Activated naive CD4-positive, alpha-beta T cell treated with Interleukin-2 at 50 U/mL for 16 hours (primary cell): ENCODE measurements around the gene MAP2K5.

Experiments used
- DNase-seq: peaks from one replicate; pipeline ENCODE4 v3.0.0-alpha.2; 2020

MAP2K5 gene

DNA sequence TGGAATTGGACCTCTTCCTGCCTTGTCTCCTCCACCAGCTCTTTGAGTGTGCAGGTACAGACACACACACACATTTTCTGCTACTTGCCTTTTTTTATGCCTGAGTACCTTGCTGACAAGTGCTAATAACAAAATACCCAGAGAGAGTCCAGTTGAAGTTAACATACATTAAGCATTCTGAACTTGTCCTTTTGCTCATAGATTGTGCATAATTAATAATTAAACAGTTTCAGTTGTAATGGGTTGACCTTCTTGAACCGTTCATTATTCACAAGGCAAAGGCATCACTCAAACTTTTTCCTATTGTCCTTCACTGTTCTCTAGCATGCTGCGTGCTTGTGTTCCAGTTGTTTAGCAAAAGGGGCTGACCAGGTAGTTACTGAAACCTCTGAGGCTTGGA, 223.2 kb downstream of the MAP2K5 start:
- DNase-seq = no peak

DNA sequence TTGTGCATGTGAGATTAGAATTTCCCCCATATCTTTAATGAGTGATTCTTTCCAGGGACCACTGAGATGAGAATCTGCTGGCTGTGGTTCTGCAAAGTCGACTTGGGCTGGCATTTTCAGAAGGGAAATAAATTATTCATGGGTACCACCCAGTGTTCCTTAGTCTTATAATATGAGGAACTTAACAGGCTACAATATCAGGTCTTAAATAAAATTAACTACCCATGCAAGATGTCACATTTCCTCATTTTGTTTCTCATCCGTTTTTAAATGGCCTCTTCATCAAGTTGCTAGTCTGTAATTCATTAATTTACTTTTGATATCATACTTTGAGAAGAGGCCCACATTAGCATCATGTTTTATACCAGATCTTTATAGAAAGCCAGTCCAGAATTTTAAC, 224.5 kb downstream of the MAP2K5 start:
- DNase-seq = no peak

DNA sequence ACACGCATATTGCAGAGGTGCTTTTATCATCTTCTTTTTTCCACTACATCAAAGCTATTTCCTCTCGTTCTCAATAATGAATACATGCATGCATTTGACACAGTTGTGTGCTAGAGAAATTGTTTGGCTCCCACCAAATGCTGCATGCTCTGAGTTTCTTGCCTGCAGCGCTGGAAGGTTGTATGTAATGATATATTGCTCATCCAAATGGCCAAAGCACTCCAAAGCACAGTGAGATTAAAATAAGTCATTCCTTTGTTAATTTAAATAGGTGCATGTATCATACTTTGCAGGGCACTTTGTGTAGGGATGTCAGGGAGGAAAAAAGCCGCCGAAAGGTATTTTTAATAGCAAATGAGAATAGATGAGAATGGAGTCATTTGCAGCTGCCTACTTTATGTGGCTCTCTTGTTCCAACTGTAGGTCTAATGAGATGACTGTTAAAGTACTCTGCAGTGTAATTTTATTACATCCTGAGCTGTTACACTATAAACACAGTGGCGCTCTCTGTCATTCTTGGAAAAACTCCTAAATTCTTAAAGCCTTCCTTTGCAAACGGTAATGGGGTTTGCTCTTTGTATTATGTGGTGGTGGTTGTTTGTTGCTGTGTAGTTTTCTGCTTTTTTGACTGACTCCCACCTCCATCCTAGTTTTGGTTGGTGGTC, 225.9 kb downstream of the MAP2K5 start:
- DNase-seq = no peak

DNA sequence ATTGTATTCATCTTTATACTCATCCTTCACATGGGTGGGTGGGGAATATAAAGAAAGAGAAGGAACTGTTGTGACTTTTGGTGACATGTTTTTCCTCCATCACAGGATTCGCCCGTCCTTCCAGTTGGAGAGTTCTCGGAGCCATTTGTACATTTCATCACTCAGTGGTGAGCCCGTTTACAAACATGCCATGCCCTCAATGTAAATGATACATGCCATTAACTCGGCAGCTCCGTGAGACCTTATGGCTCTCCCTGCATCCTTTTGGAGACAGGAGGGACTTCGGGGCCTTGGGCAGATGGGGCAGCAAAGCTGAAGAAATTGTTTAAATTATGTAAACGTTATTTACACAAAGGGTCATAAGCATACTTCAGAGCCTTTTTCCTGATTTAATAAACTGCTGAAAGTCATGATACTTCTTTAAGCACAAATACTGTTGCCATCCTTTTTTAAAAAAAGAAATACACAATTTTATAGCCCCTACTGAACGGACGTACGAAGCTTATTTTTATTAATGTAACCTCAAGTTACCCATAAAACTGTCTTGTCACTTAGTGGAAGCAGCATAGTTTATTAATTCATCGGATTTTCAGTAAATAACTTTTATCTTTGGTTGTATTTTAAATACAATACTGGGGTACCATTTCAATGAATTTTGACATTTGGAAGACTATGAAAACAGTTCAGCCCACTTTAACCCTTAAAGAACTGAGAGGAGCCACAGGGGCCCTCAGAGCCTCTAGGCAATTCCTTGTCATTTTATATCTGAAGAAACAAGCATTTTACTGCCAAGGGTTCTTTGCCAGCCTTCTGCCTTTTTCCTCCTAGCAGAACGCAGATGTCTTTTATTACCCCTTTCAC, 227.2 kb downstream of the MAP2K5 start:
- no peak for DNase-seq

DNA sequence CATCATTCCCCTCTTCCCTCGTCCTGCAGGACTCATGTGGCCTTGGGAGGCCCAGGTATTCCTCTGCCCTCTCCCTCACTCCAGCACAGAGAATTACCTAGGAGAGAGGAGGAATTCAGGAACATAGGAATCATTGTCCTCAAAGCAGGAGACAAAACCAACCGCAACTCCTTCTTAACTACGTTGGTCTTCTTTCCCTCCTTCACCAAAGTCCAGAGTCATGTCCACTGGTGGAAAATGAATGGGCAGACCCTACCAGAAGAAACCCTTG, 227.8 kb downstream of the MAP2K5 start:
- DNase-seq = no peak

DNA sequence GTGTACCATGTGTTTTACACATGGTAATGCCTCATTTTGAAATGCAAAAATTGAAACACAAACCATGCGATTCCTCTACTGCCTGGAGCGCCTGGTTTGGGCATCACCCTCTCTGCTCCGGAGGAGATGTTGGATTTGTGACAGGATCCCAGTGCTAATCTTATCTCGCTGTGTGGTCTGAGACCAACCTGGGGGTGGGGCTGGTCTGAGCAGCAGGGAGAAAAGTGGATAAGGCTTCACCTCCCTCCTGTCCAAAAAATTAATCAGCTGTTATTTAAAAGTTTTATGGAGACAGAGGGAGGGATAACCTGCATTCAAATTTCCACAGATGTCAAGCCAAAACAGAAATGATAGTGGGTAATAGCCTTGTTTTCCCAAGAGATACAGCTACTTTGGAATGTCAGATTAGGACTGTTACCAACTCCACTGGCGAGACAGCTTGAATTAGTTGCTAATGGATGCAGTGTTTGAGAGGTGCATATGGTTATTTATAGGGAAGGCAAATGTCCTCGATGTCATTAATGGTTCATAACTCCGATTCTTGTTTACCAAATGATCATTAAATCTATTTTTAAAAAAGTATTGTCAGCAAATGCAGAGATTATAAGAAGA, 228.8 kb downstream of the MAP2K5 start:
- DNase-seq = no peak

DNA sequence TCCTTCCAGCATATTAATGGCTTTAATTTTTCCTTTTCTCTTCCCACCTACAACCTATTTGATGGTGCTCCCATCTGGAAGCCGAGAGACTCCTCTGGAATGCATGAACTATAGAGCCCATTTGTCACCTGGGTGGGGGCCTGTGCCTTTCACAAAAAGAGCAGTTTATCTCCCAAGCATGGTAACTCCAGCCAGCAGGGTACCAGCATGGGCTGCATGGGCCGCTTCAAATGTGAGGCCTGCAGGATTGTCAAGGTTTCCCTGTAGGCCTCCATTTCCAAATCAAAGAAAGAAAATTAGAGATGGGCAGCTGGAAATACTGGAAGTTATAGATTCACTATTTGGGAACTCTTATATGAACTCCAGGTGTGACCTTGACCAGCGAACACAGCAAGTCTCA, 232.1 kb downstream of the MAP2K5 start:
- no peak for DNase-seq

DNA sequence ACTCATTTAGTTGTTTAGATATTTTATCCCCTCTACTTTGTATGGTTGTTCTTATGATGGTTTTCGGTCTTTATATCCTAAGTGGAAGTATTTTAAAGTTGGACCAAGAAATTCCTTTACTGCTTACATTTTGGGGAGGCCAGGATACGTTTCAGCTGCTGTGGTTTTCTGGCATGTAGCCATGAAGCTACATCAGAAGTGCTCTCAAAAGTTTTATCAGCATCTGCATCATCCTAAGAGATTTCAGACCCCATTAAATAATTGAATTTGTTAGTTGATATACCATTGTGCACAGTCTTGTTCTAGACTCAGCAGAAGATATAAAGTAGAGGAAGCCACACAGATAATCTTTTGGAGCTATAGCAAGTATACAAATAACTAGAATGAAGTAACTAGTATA, 232.7 kb downstream of the MAP2K5 start:
- no peak for DNase-seq

DNA sequence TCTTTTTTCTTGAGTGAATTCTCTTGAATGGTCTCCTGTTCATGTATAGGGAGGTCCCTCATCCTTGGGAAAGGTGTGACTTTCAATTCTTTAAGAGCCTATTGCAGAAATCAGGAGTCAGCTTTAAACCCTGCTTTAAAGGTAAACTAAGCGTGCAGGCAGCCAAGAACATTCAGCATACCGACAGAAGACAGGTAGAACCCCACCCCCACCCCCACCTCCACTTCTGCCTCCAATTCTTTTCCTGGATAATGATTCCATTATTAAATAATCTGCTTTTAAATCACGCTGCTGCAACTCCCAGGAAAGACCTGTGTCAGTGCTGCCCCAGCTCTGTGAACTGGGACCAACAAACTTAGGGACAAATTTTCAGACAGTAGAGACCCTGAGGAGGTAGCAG, 233.5 kb downstream of the MAP2K5 start:
- DNase-seq = no peak

DNA sequence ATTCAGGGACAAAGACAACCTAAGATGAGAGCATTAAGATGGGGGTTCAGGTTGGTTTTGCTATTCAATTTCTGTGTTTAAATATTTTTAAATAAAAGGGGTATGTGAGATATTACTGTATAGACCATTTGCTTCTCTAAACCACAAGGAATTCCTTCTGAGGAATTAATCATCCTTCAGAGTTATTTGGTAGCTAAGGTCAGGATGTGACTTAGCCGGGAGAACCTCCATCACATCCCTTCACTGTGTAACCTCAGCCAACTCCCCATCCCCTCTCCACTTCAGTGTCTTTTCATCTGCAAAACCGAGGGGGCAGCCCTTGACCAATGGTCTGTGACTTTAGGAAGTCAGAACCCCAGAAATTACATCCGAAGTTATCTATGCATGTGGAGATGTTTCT, 234.1 kb downstream of the MAP2K5 start:
- no peak for DNase-seq

DNA sequence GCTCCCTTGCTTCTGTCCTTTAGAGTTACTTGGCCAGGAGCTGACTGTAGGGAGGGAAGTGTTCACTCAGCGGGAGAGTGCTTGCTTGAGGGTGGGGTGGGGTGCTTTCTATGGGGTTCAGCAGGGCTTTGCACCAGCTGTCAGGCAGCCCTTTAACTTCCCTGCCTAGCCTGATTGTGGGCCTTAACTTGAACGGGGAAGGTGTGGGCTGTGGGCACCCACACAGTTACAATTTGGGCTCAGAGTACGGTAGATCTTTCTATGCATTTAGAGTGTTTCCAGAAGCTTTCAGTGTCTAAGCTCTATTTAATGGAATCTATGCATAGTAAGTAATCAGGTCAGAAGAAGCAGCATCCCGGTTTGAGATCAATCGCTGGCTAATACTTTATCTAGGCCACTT, 234.6 kb downstream of the MAP2K5 start:
- no peak for DNase-seq

DNA sequence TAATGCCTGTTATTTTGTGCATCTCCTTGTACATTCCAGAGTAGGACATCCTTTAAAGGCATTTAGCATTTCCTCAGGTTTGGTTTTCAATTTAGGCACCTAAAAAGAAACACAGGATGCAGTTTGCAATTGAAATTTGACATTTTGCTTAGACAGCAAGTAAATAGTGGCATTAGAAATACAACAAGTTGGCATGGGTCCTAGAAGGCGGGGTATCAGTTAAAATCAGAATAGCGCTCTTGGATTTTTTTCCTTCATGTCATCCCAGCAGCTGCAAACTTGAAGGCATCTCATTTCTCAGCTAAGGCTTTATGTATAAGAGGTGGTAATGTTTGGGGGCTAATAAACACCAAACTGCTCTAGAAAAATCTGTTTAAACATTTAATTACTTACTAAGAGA, 235.3 kb downstream of the MAP2K5 start:
- no peak for DNase-seq

DNA sequence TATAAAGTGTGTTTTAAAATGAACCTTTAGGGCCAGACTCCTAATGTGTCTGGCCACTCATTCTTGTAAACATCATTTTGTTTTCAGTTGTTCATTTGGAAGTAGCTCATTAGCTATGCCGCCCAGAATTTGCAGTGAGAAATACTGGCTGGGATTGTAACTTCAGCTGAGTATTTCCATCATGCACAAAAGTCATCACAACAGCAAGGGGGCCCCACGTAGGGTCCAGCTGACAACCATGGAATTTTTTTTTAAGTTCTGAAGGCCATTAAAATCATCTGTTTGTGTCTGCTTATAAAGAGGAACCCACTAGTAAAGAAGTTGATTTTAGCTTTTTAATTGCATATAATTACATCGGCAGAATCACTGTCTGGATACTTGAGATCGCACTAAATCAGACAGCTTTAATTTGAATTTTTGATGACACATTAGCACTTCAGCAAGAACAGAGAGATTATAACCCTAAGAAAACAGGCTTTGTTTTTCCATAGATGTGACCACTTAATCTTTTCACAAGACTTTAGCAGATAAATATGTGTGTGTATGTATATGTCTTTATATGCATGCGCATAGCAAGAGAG, 236.6 kb downstream of the MAP2K5 start:
- no peak for DNase-seq

DNA sequence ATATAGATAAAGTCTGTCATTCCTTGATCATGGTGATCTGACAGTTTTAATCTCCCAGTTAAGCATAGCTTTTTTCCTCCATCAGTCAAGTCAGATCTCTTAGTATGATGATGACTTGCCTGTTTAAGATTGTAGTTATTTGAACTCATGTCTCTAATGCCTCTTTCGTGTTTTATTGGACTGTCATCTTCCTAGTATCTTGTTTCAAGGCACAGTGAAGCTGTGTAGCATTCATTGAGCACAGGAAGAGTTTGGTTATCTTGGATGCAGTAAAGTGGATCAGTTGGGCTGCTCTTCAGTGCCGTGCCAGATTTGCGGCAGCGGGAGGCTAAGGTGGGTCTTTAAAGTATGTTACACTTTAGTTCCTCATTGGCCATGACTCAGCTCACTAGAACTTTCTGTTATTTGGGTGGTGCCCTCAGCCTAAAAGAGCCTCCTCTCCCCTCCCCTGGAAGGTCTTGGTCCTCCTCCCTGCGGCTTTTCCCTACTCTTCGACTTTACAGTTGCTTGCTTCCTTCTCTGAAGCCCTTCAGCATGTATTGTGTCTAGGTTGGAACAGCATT, 237.1 kb downstream of the MAP2K5 start:
- no peak for DNase-seq

DNA sequence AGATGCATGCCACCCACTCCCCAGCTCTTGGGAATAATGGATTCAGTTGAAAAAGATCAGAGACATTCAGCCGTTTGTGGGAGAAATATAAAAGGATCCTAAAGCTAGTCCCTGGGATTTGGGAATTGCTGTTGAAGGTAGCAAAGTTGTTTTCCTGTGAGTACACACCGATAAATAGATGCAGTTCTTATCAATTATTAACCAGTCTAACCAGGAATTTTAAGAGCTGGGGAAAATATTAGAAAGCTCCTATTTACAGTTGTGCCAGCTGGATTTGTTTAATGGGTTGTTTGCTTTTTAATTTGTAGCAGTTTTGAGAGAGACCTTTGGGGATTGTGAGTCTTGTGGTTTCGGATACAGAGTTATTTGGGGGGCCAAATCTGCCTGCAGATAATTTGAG, 238.6 kb downstream of the MAP2K5 start:
- no peak for DNase-seq

DNA sequence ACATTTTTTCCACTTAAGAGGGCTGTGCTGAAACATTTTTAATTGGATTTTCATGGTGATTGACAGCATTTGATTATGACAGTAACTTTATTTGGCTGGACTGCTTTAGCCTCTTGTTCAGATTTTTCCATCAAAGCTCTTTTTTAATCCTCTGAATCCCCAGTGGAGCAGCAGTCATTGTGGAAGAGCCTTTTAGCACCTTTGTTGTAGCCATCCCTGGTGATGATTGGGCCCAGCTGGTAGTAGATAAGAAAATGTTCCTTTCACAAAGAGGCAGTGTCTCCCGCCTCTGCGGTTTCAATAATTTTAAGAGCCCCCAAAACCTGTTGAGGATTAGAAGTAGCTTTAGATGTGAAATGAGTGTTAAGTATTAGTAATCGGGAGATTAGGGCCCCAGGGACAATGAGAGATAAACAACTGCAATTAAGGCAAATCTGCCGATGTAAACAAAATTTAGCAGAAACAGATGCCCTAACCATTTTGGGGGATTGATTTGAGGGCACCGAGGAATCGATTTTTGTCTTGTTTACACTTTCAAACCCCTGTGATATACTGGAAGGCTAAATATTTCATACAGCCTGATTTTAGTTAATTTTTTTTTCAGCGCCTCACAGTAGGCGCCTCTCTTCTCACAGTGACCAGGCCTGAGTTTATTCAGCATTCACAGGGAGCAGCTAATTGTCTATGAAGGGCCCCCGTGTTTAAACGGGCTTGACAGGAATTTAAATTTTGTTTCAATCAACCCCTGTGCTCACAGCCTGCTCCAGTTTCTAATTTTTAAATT, 239.6 kb downstream of the MAP2K5 start:
- no peak for DNase-seq

DNA sequence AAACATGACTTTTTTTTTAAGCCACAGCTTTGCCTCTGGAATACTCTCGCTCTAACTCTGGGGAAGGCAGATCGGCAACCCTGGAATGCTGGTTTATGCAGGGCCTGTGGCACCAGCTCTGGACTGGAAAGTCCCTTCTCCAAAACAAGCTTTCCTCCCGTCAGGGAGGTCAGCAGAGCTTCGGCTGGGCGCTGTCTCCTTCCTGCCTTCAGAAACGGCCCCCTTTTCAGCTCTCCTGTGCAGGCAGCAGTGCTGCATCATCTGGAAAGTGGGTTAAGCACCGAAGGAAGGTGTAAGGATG, 240.1 kb downstream of the MAP2K5 start:
- DNase-seq = no peak

DNA sequence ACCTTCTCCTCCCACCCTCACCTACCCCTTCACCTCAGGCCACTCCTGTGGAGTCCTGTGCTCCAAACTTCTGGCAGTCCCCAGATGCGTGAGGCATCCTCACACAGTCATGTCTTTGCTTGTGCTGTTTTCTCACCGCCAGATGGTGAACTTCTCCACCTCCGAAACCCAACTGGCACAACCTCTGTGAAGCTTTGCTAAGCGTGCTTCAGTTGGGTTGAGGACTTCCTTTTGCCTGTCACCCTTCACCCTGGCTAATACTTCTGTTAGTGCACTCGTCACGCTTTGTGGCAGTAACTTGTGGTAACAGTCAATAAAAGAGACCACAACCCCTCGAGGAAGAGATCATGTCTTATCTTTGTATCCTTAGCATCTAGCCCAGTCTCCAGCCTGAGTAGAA, 240.8 kb downstream of the MAP2K5 start:
- peak; percentile 29 for DNase-seq

DNA sequence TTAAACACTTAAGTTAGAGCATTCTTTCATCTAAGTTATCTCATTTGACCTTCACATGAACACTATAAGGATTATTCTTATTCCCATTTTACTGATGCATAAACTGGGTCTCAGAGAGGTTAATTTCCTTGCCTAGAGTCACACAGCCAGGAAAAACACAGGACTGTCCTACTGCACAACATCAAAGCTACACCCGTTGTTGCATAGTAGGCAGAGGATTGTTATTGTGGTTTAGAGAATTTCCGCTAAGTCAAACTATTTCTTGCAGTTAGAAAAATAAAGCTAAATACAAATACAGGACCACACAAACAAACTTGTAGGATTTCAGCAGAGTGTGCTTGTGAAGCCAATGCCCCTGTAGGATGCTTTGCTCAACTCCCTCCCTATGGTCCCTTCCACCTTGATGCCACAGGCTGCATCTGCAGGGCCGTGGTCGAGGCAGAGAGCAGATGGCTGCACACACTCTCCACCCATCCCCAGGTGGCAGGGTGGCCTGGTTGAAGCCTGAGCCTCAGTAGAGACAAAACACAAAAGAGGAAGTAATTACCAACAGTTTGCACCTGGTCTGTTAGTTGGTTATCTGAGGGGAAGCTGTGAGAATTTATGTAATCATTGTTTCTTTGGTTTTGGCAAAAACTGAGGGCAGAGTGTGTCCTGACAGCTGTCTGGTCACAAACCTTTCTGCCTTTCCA, 241.7 kb downstream of the MAP2K5 start:
- DNase-seq = no peak

DNA sequence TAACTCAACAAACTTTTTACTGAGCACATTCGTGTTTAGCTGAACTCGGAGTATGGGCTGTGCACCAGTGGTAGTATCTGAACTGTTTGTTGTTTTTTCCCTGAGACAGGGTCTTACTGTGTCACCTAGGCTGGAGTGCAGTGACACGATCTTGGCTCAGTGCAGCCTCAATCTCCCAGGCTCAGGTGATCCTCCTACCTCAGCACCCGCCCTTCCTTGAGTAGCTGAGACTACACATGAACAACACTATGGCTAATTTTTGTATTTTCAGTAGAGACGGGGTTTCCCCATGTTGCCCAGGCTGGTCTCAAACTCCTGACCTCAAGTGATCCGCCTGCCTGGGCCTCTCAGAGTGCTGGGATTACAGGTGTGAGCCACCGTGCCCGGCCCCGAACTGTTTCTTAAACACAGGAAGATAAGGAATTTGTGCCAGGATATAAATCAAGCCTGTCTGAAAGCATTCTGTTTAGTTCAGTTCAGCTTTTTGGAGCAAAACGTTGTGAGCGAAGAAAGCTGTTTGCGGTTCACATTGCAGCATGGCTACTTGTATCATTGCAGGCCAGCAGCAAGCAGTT, 242.4 kb downstream of the MAP2K5 start:
- DNase-seq = no peak

DNA sequence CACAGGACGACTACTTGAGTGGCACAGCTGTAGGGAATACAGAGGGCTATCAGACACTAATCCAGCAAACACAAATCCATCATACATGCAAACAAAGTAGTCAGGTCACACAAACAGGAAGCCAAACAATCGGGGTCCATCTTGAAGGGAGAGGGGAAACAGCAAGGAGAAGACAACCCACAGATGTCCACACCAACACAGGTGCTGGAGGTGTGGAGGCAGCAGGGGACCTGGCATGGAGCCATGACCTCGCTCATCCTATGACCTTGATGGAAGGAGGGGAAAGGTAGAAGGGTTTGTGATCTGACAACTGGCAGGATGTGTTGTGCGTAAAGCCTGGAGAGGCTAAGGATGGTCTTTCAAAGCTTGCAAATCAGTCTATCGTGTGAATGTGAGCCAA, 242.9 kb downstream of the MAP2K5 start:
- DNase-seq = no peak

DNA sequence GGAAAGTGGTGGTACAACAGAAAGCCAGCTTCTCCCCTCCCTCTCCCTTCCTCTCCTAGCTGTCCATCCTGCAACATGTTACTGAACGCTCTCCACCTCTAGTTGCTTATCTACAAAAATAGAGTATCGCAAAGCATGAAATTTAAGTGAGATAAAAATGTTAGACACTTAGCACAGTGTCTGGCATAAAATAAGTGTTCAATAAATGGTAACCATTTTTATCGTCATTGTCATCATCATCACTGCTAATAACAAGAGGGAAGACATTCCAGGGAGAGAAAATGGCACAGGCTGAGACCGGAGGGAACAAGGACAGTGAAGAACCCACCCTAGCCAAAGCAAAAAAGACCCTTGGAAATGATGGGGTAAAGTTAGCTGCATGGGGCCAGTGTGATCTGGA, 244.1 kb downstream of the MAP2K5 start:
- no peak for DNase-seq
